Ishikawa (cell line): ENCODE measurements around the gene FKTN.

Source experiments
- CEBPB ChIP-seq: IDR thresholded peaks from 2 replicates; pipeline ENCODE4 v1.6.1; 2012
- CREB1 ChIP-seq: IDR thresholded peaks from 2 replicates; pipeline ENCODE4 v1.6.1; 2012; ENCODE audit warnings: low read depth
- EGR1 ChIP-seq: IDR thresholded peaks from 2 replicates; pipeline ENCODE4 v1.6.1; 2012
- EP300 ChIP-seq: IDR thresholded peaks from 2 replicates; pipeline ENCODE4 v1.6.1; 2012; ENCODE audit warnings: borderline replicate concordance
- FOXM1 ChIP-seq: IDR thresholded peaks from 2 replicates; pipeline ENCODE4 v1.6.1; 2012; ENCODE audit warnings: low read depth, borderline replicate concordance
- MAX ChIP-seq: IDR thresholded peaks from 2 replicates; pipeline ENCODE4 v1.6.1; 2012
- NFIC ChIP-seq: IDR thresholded peaks from 2 replicates; pipeline ENCODE4 v1.6.1; 2012
- RAD21 ChIP-seq: IDR thresholded peaks from 2 replicates; pipeline ENCODE4 v1.6.1; 2012; ENCODE audit warnings: low read depth
- TAF1 ChIP-seq: IDR thresholded peaks from 2 replicates; pipeline ENCODE4 v1.6.1; 2012; ENCODE audit warnings: low read depth, mild to moderate bottlenecking
- TCF12 ChIP-seq: IDR thresholded peaks from 2 replicates; pipeline ENCODE4 v1.6.1; 2012; ENCODE audit warnings: low read depth
- TEAD4 ChIP-seq: IDR thresholded peaks from 2 replicates; pipeline ENCODE4 v1.6.1; 2012
- USF1 ChIP-seq: IDR thresholded peaks from 2 replicates; pipeline ENCODE4 v1.6.1; 2012
- YY1 ChIP-seq: IDR thresholded peaks from 2 replicates; pipeline ENCODE4 v1.6.1; 2012; ENCODE audit warnings: low read depth
- ZBTB7A ChIP-seq: IDR thresholded peaks from 2 replicates; pipeline ENCODE4 v1.6.1; 2012; ENCODE audit warnings: low read depth
- TF ChIP-seq, protein P1 (sequence below): IDR thresholded peaks from 2 replicates; pipeline ENCODE4 v1.6.1; 2012; ENCODE audit warnings: low read depth, mild to moderate bottlenecking

FKTN gene

DNA sequence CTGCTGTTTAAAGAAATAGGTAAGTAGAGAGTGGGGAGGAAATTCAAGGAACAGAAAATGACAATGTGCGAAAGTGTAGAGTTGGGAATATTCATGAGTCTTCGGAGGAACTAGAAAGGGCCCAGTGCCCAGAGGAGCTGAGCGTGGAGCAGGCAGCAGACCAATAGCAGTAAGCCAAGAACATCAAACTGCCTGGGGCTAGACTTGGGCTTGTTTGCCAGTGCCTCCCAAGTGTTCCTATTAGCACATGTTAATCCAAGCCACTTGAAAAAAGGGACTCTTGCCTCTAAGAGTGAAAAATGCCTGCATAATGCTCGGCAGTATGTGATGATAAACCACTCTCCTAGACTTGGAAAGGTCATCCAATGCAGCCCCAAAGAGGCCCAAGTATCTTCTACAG is 103.1 kb downstream of the FKTN start:
- TF ChIP-seq, protein P1, sequence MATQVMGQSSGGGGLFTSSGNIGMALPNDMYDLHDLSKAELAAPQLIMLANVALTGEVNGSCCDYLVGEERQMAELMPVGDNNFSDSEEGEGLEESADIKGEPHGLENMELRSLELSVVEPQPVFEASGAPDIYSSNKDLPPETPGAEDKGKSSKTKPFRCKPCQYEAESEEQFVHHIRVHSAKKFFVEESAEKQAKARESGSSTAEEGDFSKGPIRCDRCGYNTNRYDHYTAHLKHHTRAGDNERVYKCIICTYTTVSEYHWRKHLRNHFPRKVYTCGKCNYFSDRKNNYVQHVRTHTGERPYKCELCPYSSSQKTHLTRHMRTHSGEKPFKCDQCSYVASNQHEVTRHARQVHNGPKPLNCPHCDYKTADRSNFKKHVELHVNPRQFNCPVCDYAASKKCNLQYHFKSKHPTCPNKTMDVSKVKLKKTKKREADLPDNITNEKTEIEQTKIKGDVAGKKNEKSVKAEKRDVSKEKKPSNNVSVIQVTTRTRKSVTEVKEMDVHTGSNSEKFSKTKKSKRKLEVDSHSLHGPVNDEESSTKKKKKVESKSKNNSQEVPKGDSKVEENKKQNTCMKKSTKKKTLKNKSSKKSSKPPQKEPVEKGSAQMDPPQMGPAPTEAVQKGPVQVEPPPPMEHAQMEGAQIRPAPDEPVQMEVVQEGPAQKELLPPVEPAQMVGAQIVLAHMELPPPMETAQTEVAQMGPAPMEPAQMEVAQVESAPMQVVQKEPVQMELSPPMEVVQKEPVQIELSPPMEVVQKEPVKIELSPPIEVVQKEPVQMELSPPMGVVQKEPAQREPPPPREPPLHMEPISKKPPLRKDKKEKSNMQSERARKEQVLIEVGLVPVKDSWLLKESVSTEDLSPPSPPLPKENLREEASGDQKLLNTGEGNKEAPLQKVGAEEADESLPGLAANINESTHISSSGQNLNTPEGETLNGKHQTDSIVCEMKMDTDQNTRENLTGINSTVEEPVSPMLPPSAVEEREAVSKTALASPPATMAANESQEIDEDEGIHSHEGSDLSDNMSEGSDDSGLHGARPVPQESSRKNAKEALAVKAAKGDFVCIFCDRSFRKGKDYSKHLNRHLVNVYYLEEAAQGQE = no peak
- no peak for TF ChIP-seq EP300
- TF ChIP-seq FOXM1 = no peak
- no peak for TF ChIP-seq YY1
- TF ChIP-seq CREB1 = no peak
- no peak for TF ChIP-seq TEAD4
- no peak for TF ChIP-seq TAF1
- no peak for TF ChIP-seq NFIC
- TF ChIP-seq ZBTB7A = no peak
- TF ChIP-seq RAD21 = no peak
- TF ChIP-seq USF1 = no peak

DNA sequence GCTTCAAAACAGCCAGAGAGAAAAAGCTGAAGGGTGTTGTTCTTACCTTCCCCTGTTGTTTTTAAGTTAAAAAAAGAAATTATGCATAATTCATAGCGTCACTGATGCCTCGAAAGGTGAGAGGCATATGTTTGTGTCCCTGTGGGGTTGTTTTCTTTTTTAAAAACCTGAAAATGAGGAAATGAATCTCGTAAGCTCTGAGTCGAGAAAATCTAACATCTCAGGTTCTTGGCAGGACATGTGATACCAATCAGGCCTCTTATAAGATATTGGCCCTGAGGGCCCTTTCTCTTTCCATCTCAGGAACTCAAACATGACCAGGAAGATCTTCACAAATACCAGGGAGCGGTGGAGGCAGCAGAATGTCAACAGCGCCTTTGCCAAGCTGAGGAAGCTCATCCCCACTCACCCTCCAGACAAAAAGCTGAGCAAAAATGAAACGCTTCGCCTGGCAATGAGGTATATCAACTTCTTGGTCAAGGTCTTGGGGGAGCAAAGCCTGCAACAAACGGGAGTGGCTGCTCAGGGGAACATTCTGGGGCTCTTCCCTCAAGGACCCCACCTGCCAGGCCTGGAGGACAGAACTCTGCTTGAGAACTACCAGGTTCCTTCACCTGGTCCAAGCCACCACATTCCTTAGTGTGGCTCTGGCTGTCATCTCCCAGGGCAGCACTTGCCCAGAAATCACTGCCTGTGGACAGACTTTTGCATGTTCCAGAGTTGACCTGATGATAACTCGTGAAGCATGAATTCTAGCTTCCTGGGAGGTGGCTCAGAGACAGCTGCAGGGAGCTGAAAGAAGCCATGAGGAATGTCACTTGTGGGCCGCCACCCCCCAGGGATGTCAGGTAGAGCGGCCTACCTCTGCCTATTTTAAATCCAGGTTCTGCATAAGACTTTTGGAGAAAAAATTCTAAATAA is 104.5 kb downstream of the FKTN start, which contains the start of gene TAL2:
TAL2 (plus strand) TSS at position 274 of the 921 bp plus-strand sequence; CDS start at position 314, 40 bp downstream.
- TF ChIP-seq EGR1 = no peak
- TF ChIP-seq TEAD4 = no peak
- TF ChIP-seq, protein P1 = no peak
- no peak for TF ChIP-seq TCF12
- TF ChIP-seq FOXM1 = no peak
- no peak for TF ChIP-seq CREB1
- TF ChIP-seq CEBPB = no peak

- TF ChIP-seq TCF12 = no peak
- TF ChIP-seq FOXM1 = no peak
- no peak for TF ChIP-seq CEBPB
- TF ChIP-seq MAX = no peak
- TF ChIP-seq ZBTB7A = no peak
- no peak for TF ChIP-seq NFIC
- no peak for TF ChIP-seq TEAD4
- TF ChIP-seq CREB1 = no peak
- TF ChIP-seq RAD21 = no peak
- TF ChIP-seq TAF1 = no peak
These were observed 106.0 kb downstream of the FKTN start for GRCh38 chr9:105663914-105664313.

DNA sequence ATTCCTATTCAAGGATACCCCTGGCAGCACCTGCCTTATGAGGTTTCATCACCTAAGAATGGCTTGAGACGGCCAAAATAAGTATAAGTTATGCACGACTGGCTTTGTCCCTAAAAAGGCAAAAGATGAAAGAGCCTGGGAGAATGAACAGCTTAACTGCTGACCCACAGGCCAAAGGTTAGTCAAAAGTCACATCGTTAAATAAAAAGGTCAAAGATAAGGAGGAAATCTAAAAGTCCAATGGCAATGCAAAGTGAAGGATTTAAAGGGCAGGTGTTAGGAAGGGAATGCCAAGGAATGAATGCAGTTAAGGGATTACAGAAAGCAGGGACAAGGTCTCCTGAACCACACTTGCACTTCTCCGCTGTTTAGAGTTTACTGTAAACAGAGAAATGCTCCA is 109.9 kb downstream of the FKTN start:
- TF ChIP-seq TAF1 (no peak), YY1 (no peak), CREB1 (no peak), ZBTB7A (no peak), EP300 (no peak), EGR1 (no peak), RAD21 (no peak), USF1 (no peak), TEAD4 (no peak), NFIC (no peak), TCF12 (no peak), FOXM1 (no peak), MAX (no peak), CEBPB (no peak)
- TF ChIP-seq, protein P1 = no peak
